Measurements from ENCODE around the gene CASQ2. TPM values are rescaled to one million over a fixed set of nuclear protein-coding genes. Genes with fewer than 3 reads are reported as not detected.
A peak's percentile ranks its signal among the peaks of the same experiment; 100 is the strongest.

Gene CASQ2
- polyA plus RNA-seq, 1 experiment, result not detected

DNA sequence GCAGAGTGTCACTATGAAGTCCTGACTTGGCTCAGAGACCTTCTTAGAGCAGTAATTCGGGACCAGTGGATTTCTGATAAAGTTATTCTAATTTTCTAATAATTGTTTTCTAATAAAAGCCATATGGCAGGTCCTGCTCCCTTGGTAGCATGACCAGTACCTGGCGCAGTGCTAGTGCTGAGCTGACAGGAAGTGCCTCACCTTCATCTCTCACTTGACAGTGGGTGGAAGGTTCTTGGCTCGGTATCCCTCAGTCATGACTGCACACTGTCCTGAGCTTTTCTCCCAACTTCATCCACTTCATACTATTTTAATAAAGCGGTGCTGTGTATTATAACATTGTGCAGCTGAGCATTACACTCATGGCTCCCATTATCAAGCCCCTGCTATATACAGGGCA, 112.6 kb downstream of the CASQ2 start:
- Histone ChIP-seq H3K4me3 (ENCODE audit: low read depth, low read length) (no peak overlapping the region), H3K9me3 (ENCODE audit: control insufficient read depth, insufficient read depth, low read length) (no peaks in the 10 kb centered on the region), H3K27me3 (ENCODE audit: control insufficient read depth, insufficient read depth, low read length) (no peaks in the 10 kb centered on the region), H3K27ac (ENCODE audit: low read depth, low read length) (no peak overlapping the region)
- POLR2A ChIA-PET, result no interaction called here
- no peak for DNase-seq (ENCODE audit: low read depth, low spot score)
- TF ChIP-seq, protein P1, sequence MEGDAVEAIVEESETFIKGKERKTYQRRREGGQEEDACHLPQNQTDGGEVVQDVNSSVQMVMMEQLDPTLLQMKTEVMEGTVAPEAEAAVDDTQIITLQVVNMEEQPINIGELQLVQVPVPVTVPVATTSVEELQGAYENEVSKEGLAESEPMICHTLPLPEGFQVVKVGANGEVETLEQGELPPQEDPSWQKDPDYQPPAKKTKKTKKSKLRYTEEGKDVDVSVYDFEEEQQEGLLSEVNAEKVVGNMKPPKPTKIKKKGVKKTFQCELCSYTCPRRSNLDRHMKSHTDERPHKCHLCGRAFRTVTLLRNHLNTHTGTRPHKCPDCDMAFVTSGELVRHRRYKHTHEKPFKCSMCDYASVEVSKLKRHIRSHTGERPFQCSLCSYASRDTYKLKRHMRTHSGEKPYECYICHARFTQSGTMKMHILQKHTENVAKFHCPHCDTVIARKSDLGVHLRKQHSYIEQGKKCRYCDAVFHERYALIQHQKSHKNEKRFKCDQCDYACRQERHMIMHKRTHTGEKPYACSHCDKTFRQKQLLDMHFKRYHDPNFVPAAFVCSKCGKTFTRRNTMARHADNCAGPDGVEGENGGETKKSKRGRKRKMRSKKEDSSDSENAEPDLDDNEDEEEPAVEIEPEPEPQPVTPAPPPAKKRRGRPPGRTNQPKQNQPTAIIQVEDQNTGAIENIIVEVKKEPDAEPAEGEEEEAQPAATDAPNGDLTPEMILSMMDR (IDR thresholded peaks at IDR 0.05; ENCODE audit: low read depth, low read length), result no peak
- CTCF ChIA-PET, result interaction anchor here (4.7 kb wide), 1 partner anchor 51 kb away, joined by 16 read pairs; no protein-coding TSS in a partner anchor

DNA sequence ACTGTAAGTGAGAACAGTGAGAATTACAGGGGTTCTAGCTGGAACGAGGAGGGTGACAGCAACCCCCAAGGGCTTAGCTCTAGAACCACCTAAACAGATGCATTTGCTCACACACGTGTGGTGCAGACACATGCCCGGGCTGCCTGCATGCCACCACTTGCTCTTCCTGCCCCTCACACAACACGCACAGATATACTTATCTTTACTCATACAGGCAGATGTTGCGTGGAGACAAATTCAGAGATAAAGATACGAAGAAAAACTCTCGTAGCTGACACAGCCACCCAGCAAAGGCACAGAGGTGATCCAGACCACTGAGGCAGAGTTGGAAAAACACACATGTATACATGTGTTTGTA, 113.2 kb downstream of the CASQ2 start:
- POLR2A ChIA-PET, result no interaction called here
- CTCF ChIA-PET, result interaction anchor here (4.7 kb wide), 1 partner anchor 52 kb away, joined by 16 read pairs; no protein-coding TSS in a partner anchor
- H3K27me3 ChIP-seq (ENCODE audit: control insufficient read depth, insufficient read depth, low read length), result no peaks in the 10 kb centered on the region
- TF ChIP-seq, protein P1 (IDR thresholded peaks at IDR 0.05; ENCODE audit: low read depth, low read length), result no peak
- H3K27ac ChIP-seq (ENCODE audit: low read depth, low read length), result no peak overlapping the region
- no peak overlapping the region for H3K4me3 ChIP-seq (ENCODE audit: low read depth, low read length)
- DNase-seq (ENCODE audit: low read depth, low spot score), result no peak
- no peaks in the 10 kb centered on the region for H3K9me3 ChIP-seq (ENCODE audit: control insufficient read depth, insufficient read depth, low read length)

DNA sequence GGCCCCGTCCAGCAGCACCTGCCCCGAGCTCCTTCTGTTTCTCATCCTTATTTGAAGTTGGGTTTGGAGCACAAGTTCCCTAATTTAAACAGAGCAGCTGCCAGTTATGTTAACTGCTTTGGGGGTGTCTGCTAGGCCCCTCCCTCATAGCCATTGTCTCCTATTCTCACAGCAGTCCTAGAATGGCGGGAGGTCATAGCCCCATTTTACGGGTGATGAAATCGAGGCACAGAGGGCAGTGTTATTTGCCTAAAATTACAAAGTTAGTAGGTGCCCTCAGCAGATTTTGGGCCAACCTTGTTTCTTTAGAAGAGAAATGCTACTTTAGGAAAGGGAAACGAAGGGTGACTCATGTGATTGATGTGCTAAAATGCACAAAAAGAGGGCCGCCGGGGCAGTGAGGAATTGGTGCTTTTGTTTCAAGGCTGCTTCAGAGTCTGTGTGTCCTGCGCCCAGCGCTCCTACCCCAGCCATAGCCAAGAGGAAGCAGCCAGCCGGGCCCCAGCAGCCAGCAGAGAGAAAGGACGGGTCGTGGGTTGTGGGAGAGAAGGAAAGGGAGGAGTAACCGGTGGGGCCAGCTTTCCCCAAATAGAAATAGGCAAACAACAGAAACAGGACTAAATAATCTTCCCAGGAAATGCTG, 113.7 kb downstream of the CASQ2 start:
- H3K4me3 ChIP-seq (ENCODE audit: low read depth, low read length), result no peak overlapping the region
- TF ChIP-seq, protein P1 (IDR thresholded peaks at IDR 0.05; ENCODE audit: low read depth, low read length), result no peak
- H3K27ac ChIP-seq (ENCODE audit: low read depth, low read length), result no peak overlapping the region
- POLR2A ChIA-PET, result interaction anchor here (0.6 kb wide), 1 partner anchor 486 kb away, joined by 4 read pairs; no protein-coding TSS in a partner anchor
- H3K9me3 ChIP-seq (ENCODE audit: control insufficient read depth, insufficient read depth, low read length), result no peaks in the 10 kb centered on the region
- no peak for DNase-seq (ENCODE audit: low read depth, low spot score)
- H3K27me3 ChIP-seq (ENCODE audit: control insufficient read depth, insufficient read depth, low read length), result no peaks in the 10 kb centered on the region
- CTCF ChIA-PET, result interaction anchor here (0.9 to 4.7 kb wide), 3 partner anchors 9 to 52 kb away, joined by 3 to 16 read pairs (median 4); no protein-coding TSS in a partner anchor

DNA sequence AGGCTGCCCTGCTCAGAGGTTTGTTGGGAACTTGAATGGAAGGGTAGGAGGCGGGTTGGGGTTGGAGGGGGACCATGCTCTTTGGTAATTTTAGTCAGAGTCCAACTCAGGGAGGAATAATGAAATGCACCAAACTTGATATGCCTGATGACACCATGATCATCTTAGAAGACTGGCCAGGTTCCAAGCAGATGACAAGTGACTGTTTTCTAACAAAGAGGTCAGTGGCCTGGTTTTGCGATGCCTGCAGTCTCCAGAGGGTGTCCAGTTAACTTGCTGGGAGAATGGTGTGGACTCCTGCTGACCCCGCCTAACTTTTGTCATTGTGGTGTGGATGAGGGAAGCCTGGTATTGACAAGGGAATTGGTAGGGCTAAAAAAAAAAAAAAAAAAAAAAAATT, 114.4 kb downstream of the CASQ2 start:
- Histone ChIP-seq H3K9me3 (ENCODE audit: control insufficient read depth, insufficient read depth, low read length) (no peaks in the 10 kb centered on the region), H3K27ac (ENCODE audit: low read depth, low read length) (peak overlapping the region; percentile 4), H3K4me3 (ENCODE audit: low read depth, low read length) (no peak overlapping the region), H3K27me3 (ENCODE audit: control insufficient read depth, insufficient read depth, low read length) (no peaks in the 10 kb centered on the region)
- TF ChIP-seq, protein P1 (IDR thresholded peaks at IDR 0.05; ENCODE audit: low read depth, low read length), result no peak
- ChIA-PET POLR2A (interaction anchor here (0.6 kb wide), 1 partner anchor 485 kb away, joined by 4 read pairs; no protein-coding TSS in a partner anchor), CTCF (interaction anchor here (0.9 to 4.7 kb wide), 3 partner anchors 8 to 53 kb away, joined by 3 to 16 read pairs (median 4); no protein-coding TSS in a partner anchor)
- no peak for DNase-seq (ENCODE audit: low read depth, low spot score)

DNA sequence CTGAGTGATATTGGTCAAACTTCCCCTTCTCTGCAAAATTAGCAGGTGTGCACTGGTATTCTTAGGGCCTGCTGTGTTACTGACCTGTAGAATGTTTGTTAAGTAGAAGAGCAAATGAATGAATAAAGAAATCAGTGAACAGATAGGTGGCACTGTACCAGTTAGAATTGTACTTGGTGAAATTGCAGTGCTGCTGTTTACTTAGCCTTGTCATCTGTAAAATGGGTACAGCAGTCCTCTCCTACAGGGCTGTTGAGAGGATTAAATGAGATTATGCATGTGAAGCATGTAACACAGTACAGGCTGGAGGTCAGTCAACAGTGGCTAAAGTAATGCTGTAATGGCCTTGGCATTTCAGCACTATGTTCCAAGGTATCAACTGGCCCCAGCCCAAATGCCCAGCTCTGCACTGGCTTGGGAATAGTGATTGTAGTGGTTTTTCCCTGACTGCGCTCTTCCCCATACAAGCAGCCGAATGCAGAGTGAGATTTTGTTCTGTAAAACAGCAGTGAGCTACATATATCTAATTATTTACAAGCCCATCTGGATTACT, 116.2 kb downstream of the CASQ2 start:
- Histone ChIP-seq H3K27ac (ENCODE audit: low read depth, low read length) (no peak overlapping the region), H3K27me3 (ENCODE audit: control insufficient read depth, insufficient read depth, low read length) (no peaks in the 10 kb centered on the region), H3K9me3 (ENCODE audit: control insufficient read depth, insufficient read depth, low read length) (no peaks in the 10 kb centered on the region), H3K4me3 (ENCODE audit: low read depth, low read length) (no peak overlapping the region)
- CTCF ChIA-PET, result interaction anchor here (1.7 kb wide), 1 partner anchor 54 kb away, joined by 4 read pairs; no protein-coding TSS in a partner anchor
- POLR2A ChIA-PET, result no interaction called here
- TF ChIP-seq, protein P1 (IDR thresholded peaks at IDR 0.05; ENCODE audit: low read depth, low read length), result no peak
- no peak for DNase-seq (ENCODE audit: low read depth, low spot score)

All from AG04450 (cell line).